B cell (primary cell): ENCODE results near the gene CDK5RAP2. TPM values are rescaled to one million over a fixed set of nuclear protein-coding genes. Genes with fewer than 3 reads are reported as not detected.

Source experiments
- ATAC-seq: fragments of 200-7000 bp; cut with Tn5 transposase; one replicate; pipeline ENCODE4 v1.10.0; 2021; ENCODE audit warnings: low read depth, mild to moderate bottlenecking, moderate number of reproducible peaks, moderate library complexity
- CTCF ChIA-PET: fragments of 350-600 bp; sonication (Branson Sonifier 250); formaldehyde crosslinking; loops from one replicate; lab custom pipeline; 2021; ENCODE audit warnings: antibody characterized with exemption, inconsistent platforms; lab: Charles Lee
- POLR2A ChIA-PET: fragments of 350-600 bp; sonication (Branson Sonifier 250); formaldehyde crosslinking; loops from one replicate; lab custom pipeline; 2021; ENCODE audit warnings: antibody characterized with exemption; lab: Charles Lee
- DNase-seq: peaks from one replicate; pipeline ENCODE4 v3.0.0; 2013
- H2AFZ ChIP-seq: 2 replicates; pipeline ENCODE4 v1.6.1; 2012; ENCODE audit warnings: mild to moderate bottlenecking, low read depth, low read length; ENCODE audit not compliant: insufficient read depth, poor library complexity, severe bottlenecking
- H3K27ac ChIP-seq, 2 donors: 1 replicate in 1 of 2; 2 replicates in 1 of 2; pipeline ENCODE4 v1.5.1; 2012 to 2013; ENCODE audit warnings: low read length in 2 of 2, mild to moderate bottlenecking in 2 of 2, moderate library complexity in 1 of 2
- H3K27me3 ChIP-seq, 4 experiments: fragments of 200-600 bp in 1 of 4; sonication (generic) in 1 of 4; replicated peaks in 1 of 4; 1 replicate in 2 of 4; 2 replicates in 2 of 4; pipeline versions ENCODE4 v1.6.1 to v1.7.0; 2013 to 2016; ENCODE audit warnings: low read length in 3 of 4, mild to moderate bottlenecking in 2 of 4, mixed read lengths in 1 of 4, moderate library complexity in 1 of 4; ENCODE audit not compliant: insufficient read depth in 4 of 4, control insufficient read depth in 3 of 4; ENCODE audit errors: control extremely low read depth in 1 of 4
- H3K36me3 ChIP-seq, 2 experiments: replicated peaks in 1 of 2; 1 replicate in 1 of 2; 2 replicates in 1 of 2; pipeline versions ENCODE4 v1.6.1 to v1.7.1; 2013; ENCODE audit warnings: low read length in 1 of 2; ENCODE audit not compliant: insufficient read depth in 2 of 2, control insufficient read depth in 1 of 2; ENCODE audit errors: control extremely low read depth in 1 of 2, extremely low read depth in 1 of 2
- H3K4me1 ChIP-seq, 2 donors: fragments of 200-600 bp in 1 of 2; sonication (generic) in 1 of 2; 1 replicate in 1 of 2; 2 replicates in 1 of 2; pipeline versions ENCODE4 v1.5.1 to v1.6.1; 2013 to 2017; ENCODE audit warnings: low read length in 2 of 2; ENCODE audit not compliant: control insufficient read depth in 2 of 2, insufficient read depth in 2 of 2
- H3K4me2 ChIP-seq: replicated peaks from 2 replicates; pipeline ENCODE3; 2012; ENCODE audit warnings: mild to moderate bottlenecking, low read depth, low read length; ENCODE audit not compliant: poor library complexity, severe bottlenecking
- H3K4me3 ChIP-seq, 5 experiments: fragments of 200-600 bp in 1 of 5; sonication (generic) in 1 of 5; 1 replicate in 3 of 5; 2 replicates in 2 of 5; pipeline versions ENCODE4 v1.5.1 to v1.7.0; 2011 to 2016; ENCODE audit warnings: low read length in 4 of 5, mild to moderate bottlenecking in 4 of 5, low read depth in 2 of 5, control low read depth in 1 of 5, moderate library complexity in 1 of 5; ENCODE audit not compliant: insufficient read depth in 1 of 5; ENCODE audit errors: control extremely low read depth in 1 of 5, extremely low read depth in 1 of 5
- H3K79me2 ChIP-seq: fragments of 200-600 bp; sonication (generic); one replicate; pipeline ENCODE4 v1.6.0; 2016; ENCODE audit warnings: low read length; ENCODE audit not compliant: control insufficient read depth, insufficient read depth
- H3K9ac ChIP-seq: fragments of 200-600 bp; sonication (generic); 2 replicates; pipeline ENCODE4 v1.6.1; 2017; ENCODE audit warnings: mild to moderate bottlenecking, low read length, moderate library complexity
- H3K9me3 ChIP-seq, 3 donors: one replicate each; pipeline versions ENCODE4 v1.6.1 to v1.7.1; 2013; ENCODE audit warnings: low read length in 2 of 3; ENCODE audit not compliant: control insufficient read depth in 2 of 3, insufficient read depth in 1 of 3; ENCODE audit errors: control extremely low read depth in 1 of 3
- H4K20me1 ChIP-seq: 2 replicates; pipeline ENCODE4 v1.6.0; 2012; ENCODE audit warnings: mild to moderate bottlenecking, low read length; ENCODE audit not compliant: insufficient read depth, control insufficient read depth, poor library complexity, severe bottlenecking
- H3K27ac Mint-ChIP-seq: one replicate; pipeline ENCODE4 v1.8.0; 2021; ENCODE audit warnings: mixed read lengths
- H3K27me3 Mint-ChIP-seq: one replicate; pipeline ENCODE4 v1.8.0; 2021; ENCODE audit warnings: mixed read lengths
- H3K4me1 Mint-ChIP-seq: one replicate; pipeline ENCODE4 v1.8.0; 2021; ENCODE audit warnings: mixed read lengths
- H3K4me3 Mint-ChIP-seq: one replicate; pipeline ENCODE4 v1.8.0; 2021; ENCODE audit warnings: mixed read lengths
- H3K9me3 Mint-ChIP-seq: one replicate; pipeline ENCODE4 v1.8.0; 2022; ENCODE audit warnings: mixed read lengths; ENCODE audit not compliant: insufficient read depth
- EZH2 ChIP-seq: IDR thresholded peaks from 2 replicates; pipeline ENCODE4 v1.6.1; 2012; ENCODE audit warnings: borderline replicate concordance, low read depth, mild to moderate bottlenecking, moderate library complexity, low read length; ENCODE audit not compliant: insufficient read depth, poor library complexity, severe bottlenecking
- WGBS: methylation state at CpG from one replicate; pipeline ENCODE4 v1.1.5; 2013; ENCODE audit warnings: missing lambda C conversion rate; ENCODE audit not compliant: insufficient coverage; 5-methylcytosine and 5-hydroxymethylcytosine counted together
- intact Hi-C: fragments of 100-400 bp; cut with micrococcal nuclease; formaldehyde crosslinking; loops from one replicate; pipeline ENCODE4 v1.10.0; 2022
- polyA plus RNA-seq: library from polyadenylated mRNA; depleted of rRNA; stranded (reverse); fragments of >200 nt; gene quantifications from 2 replicates; pipeline ENCODE4 v1.2.3, GENCODE V29; 2012
- total RNA-seq, 2 donors: library from RNA; stranded (reverse); fragments of 120-200 nt in 1 of 2; gene quantifications; 1 replicate in 1 of 2; 2 replicates in 1 of 2; pipeline versions ENCODE4 v1.2.3 to v1.2.4, GENCODE V29; 2013 to 2022
- TF ChIP-seq, protein P1 (sequence below): fragments of 200-600 bp; IDR thresholded peaks from one replicate; pipeline ENCODE4 v1.8.0; 2022; ENCODE audit warnings: antibody characterized with exemption, mild to moderate bottlenecking

CDK5RAP2 gene
- total and polyA plus RNA-seq, 2 donors (not counting 1 experiment from before 2014, with no cell fraction given) = 31.3 to 122 TPM

DNA sequence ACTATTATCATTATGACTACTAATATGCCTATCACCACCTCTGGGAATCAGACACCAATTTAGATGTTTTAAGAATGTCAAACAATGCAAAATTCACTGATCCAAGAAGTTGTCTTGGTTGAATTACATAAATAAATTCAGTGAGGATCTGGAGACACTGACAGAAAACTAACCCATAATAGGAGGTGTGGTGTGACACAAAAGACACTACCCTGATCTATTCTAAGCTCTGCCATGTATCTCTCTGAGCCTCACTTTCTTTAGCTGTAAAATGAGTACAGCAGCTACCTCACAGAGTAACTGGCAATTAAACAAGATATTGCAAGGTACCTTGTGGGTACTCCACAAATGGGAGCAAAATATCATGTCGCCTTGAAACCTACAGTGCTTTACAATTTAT is 7.5 kb downstream of the CDK5RAP2 start:
- TF ChIP-seq EZH2 = no peak
- TF ChIP-seq, protein P1, sequence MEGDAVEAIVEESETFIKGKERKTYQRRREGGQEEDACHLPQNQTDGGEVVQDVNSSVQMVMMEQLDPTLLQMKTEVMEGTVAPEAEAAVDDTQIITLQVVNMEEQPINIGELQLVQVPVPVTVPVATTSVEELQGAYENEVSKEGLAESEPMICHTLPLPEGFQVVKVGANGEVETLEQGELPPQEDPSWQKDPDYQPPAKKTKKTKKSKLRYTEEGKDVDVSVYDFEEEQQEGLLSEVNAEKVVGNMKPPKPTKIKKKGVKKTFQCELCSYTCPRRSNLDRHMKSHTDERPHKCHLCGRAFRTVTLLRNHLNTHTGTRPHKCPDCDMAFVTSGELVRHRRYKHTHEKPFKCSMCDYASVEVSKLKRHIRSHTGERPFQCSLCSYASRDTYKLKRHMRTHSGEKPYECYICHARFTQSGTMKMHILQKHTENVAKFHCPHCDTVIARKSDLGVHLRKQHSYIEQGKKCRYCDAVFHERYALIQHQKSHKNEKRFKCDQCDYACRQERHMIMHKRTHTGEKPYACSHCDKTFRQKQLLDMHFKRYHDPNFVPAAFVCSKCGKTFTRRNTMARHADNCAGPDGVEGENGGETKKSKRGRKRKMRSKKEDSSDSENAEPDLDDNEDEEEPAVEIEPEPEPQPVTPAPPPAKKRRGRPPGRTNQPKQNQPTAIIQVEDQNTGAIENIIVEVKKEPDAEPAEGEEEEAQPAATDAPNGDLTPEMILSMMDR = no peak
- ChIA-PET CTCF (no interaction called here), POLR2A (no interaction called here)
- Mint-ChIP-seq H3K27me3 (no peaks in the 10 kb centered on the region), H3K9me3 (no peaks in the 10 kb centered on the region), H3K4me3 (no peak overlapping the region), H3K27ac (no peak overlapping the region), H3K4me1 (peaks cover 9% of the 10 kb centered on the region)
- Histone ChIP-seq H3K4me1 (no peaks in the 10 kb centered on the region), H3K9me3 (no peaks in the 10 kb centered on the region), H4K20me1 (peaks cover 17% of the 10 kb centered on the region), H3K79me2 (peaks cover 29% of the 10 kb centered on the region), H3K4me2 (no peak overlapping the region), H3K27ac (no peak overlapping the region), H3K36me3 (peaks cover 0 to 48% of the 10 kb centered on the region in 2 experiments), H3K4me3 (no peak overlapping the region), H3K9ac (no peak overlapping the region), H3K27me3 (no peaks in the 10 kb centered on the region), H2AFZ (no peak overlapping the region)
- intact Hi-C loops = no loop called here
- ATAC-seq = no peak
- no CpG with 5 or more reads among the region's 1 CpG for WGBS
- no peak for DNase-seq

DNA sequence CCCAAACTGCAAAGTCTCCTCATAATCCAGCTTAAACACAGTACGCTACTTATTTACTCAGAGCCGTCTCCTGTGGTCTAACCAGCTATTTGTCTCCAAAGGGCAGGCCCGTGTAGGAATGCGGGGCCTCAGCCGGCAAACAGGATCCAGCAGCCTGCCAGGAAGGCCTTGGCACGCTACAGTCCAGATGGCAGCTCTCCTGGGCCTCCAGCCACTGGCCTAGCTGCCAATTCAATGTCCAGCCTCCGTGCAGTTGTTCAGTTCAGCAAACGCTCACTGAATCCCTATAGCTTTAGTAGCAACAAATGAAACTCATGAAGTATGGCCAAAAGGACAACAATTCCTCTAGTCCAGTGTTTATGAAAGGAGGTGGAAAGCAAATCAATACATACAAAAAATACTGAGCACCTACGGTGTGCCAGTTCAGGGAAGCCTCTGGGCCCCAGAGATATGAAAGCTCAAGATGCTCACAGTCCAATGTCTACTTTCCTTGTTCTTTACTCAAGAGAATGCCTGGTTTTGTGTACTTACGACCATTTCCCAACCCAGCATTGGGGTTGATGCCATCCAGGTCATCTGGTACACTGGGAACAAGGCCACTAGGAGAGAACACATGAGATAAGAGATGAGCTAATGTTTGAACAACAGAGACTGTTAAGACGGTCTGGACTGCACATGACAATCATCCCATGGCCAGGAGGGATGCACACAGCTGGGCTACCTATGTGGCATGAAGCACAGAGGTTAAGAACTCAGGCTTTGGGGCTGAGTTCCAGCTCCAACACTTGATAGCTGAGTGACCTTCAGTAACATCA is 8.3 kb downstream of the CDK5RAP2 start:
- no peaks in the 10 kb centered on the region for H3K9me3 ChIP-seq
- peaks cover 17% of the 10 kb centered on the region for H4K20me1 ChIP-seq
- H3K27ac ChIP-seq = no peak overlapping the region
- H3K9ac ChIP-seq = no peak overlapping the region
- no peak for TF ChIP-seq EZH2
- TF ChIP-seq, protein P1 = no peak
- ChIA-PET CTCF (no interaction called here), POLR2A (no interaction called here)
- DNase-seq = no peak
- no peak overlapping the region for H2AFZ ChIP-seq
- H3K79me2 ChIP-seq = peaks cover 26% of the 10 kb centered on the region
- Mint-ChIP-seq H3K9me3 (no peaks in the 10 kb centered on the region), H3K4me3 (no peak overlapping the region), H3K27ac (no peak overlapping the region), H3K4me1 (peaks cover 6% of the 10 kb centered on the region), H3K27me3 (no peaks in the 10 kb centered on the region)
- no peak overlapping the region for H3K4me2 ChIP-seq
- no peak overlapping the region for H3K4me3 ChIP-seq
- no peaks in the 10 kb centered on the region for H3K4me1 ChIP-seq
- WGBS = 98% methylated on average over 8 of the region's 11 CpGs
- intact Hi-C loops = no loop called here
- ATAC-seq = no peak
- no peaks in the 10 kb centered on the region for H3K27me3 ChIP-seq
- peaks cover 0 to 54% of the 10 kb centered on the region in 2 experiments for H3K36me3 ChIP-seq
